OCI-LY7 (cell line): ENCODE measurements around the gene ITSN1. TPM values are rescaled to one million over a fixed set of nuclear protein-coding genes. Genes with fewer than 3 reads are reported as not detected.

Experiments
- BruUV-seq: library from RNA; stranded (reverse); fragments of 400-500 nt; replicated peaks from 2 replicates; lab custom pipeline; 2021; lab: Mats Ljungman, UMichigan
- CTCF ChIA-PET: fragments of 300-600 bp; sonication (Branson Sonifier 250); formaldehyde crosslinking; loops from one replicate; lab custom pipeline; 2022; ENCODE audit warnings: antibody characterized with exemption; ENCODE audit not compliant: unreplicated experiment; lab: Charles Lee
- POLR2A ChIA-PET: fragments of 300-600 bp; sonication (Branson Sonifier 250); formaldehyde crosslinking; loops from one replicate; lab custom pipeline; 2022; ENCODE audit warnings: antibody characterized with exemption; lab: Charles Lee
- DNase-seq: peaks from one replicate; pipeline ENCODE4 v3.0.0-alpha.2; 2015; ENCODE audit warnings: low spot score
- H2AFZ ChIP-seq: fragments of 200-600 bp; sonication (generic), shearing (Covaris generic); 2 replicates; pipeline ENCODE4 v1.6.1; 2014; ENCODE audit warnings: mild to moderate bottlenecking, antibody characterized with exemption, low read length, moderate library complexity
- H3K27ac ChIP-seq: fragments of 200-600 bp; sonication (generic); 2 replicates; pipeline ENCODE4 v1.5.1; 2014; ENCODE audit warnings: mixed run types, low read depth, mild to moderate bottlenecking, moderate library complexity, low read length, inconsistent platforms; ENCODE audit not compliant: poor library complexity, severe bottlenecking
- H3K36me3 ChIP-seq: fragments of 200-600 bp; sonication (generic); 2 replicates; pipeline ENCODE4 v1.6.1; 2014; ENCODE audit warnings: mild to moderate bottlenecking, antibody characterized with exemption, low read length, moderate library complexity, mixed read lengths; ENCODE audit not compliant: insufficient read depth
- H3K4me1 ChIP-seq: fragments of 200-600 bp; sonication (generic); 2 replicates; pipeline ENCODE4 v1.5.1; 2014; ENCODE audit warnings: mild to moderate bottlenecking, low read length; ENCODE audit not compliant: insufficient read depth, poor library complexity, severe bottlenecking
- H3K4me2 ChIP-seq: fragments of 200-600 bp; sonication (generic); 2 replicates; pipeline ENCODE4 v1.6.1; 2014; ENCODE audit warnings: mild to moderate bottlenecking, low read length
- H3K4me3 ChIP-seq: fragments of 200-600 bp; sonication (generic); 2 replicates; pipeline ENCODE4 v1.5.1; 2014; ENCODE audit warnings: mild to moderate bottlenecking, low read depth, low read length; ENCODE audit not compliant: poor library complexity, severe bottlenecking
- H3K79me2 ChIP-seq: fragments of 200-600 bp; sonication (generic); 2 replicates; pipeline ENCODE4 v1.6.1; 2016; ENCODE audit warnings: low read depth, mild to moderate bottlenecking, low read length, moderate library complexity, mixed read lengths; ENCODE audit not compliant: insufficient read depth
- H3K9me2 ChIP-seq: fragments of 200-600 bp; sonication (generic); 2 replicates; pipeline ENCODE4 v1.6.1; 2016; ENCODE audit warnings: mild to moderate bottlenecking, low read length, mixed read lengths; ENCODE audit not compliant: insufficient read depth
- H3K9me3 ChIP-seq: fragments of 200-600 bp; sonication (generic); 2 replicates; pipeline ENCODE4 v1.6.1; 2014; ENCODE audit warnings: mild to moderate bottlenecking, mixed run types, low read length, mixed read lengths
- H4K20me1 ChIP-seq: fragments of 200-600 bp; sonication (generic); 2 replicates; pipeline ENCODE4 v1.6.1; 2014; ENCODE audit warnings: mild to moderate bottlenecking, antibody characterized with exemption, low read length, moderate library complexity, mixed read lengths; ENCODE audit not compliant: insufficient read depth
- EZH2phosphoT487 ChIP-seq: fragments of 200-600 bp; sonication (generic); IDR thresholded peaks from 2 replicates; pipeline ENCODE4 v1.6.1; 2018; ENCODE audit warnings: low read depth, borderline replicate concordance, mild to moderate bottlenecking, mixed run types, antibody characterized with exemption, low read length, moderate library complexity, mixed read lengths
- intact Hi-C: fragments of 100-400 bp; cut with micrococcal nuclease; formaldehyde crosslinking; loops from one replicate; pipeline ENCODE4 v1.10.0; 2022; ENCODE audit not compliant: unreplicated experiment
- total RNA-seq, 2 experiments: library from RNA; depleted of rRNA in 1 of 2; stranded (reverse); fragments of >200 nt in 1 of 2; shearing (Covaris generic) in 1 of 2; gene quantifications; 2 replicates each; pipeline ENCODE4 v1.2.3, GENCODE V29; 2014 to 2022
- TF ChIP-seq, protein P1 (sequence below): fragments of 200-600 bp; sonication (generic); conservative IDR thresholded peaks from 2 replicates; pipeline ENCODE4 v1.5.1; 2014; ENCODE audit warnings: mild to moderate bottlenecking, antibody characterized with exemption, low read length, moderate library complexity, mixed read lengths

ITSN1 gene
- total RNA-seq, 2 experiments from 2014 or later, result 0.60 to 5.9 TPM

GRCh38 chr21:33855190-33855589, 212.9 kb downstream of the ITSN1 start:
- no peak overlapping the region for H3K4me2 ChIP-seq
- intact Hi-C loops, result no loop called here
- no peak overlapping the region for H3K27ac ChIP-seq
- no peak overlapping the region for H3K4me3 ChIP-seq
- no peaks in the 10 kb centered on the region for H3K79me2 ChIP-seq
- no peak for TF ChIP-seq EZH2phosphoT487
- TF ChIP-seq, protein P1, sequence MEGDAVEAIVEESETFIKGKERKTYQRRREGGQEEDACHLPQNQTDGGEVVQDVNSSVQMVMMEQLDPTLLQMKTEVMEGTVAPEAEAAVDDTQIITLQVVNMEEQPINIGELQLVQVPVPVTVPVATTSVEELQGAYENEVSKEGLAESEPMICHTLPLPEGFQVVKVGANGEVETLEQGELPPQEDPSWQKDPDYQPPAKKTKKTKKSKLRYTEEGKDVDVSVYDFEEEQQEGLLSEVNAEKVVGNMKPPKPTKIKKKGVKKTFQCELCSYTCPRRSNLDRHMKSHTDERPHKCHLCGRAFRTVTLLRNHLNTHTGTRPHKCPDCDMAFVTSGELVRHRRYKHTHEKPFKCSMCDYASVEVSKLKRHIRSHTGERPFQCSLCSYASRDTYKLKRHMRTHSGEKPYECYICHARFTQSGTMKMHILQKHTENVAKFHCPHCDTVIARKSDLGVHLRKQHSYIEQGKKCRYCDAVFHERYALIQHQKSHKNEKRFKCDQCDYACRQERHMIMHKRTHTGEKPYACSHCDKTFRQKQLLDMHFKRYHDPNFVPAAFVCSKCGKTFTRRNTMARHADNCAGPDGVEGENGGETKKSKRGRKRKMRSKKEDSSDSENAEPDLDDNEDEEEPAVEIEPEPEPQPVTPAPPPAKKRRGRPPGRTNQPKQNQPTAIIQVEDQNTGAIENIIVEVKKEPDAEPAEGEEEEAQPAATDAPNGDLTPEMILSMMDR, result peak; percentile 69
- H3K36me3 ChIP-seq, result no peaks in the 10 kb centered on the region
- BruUV-seq, result no TSS peak
- no peaks in the 10 kb centered on the region for H3K9me3 ChIP-seq
- DNase-seq, result peak; percentile 4
- POLR2A ChIA-PET, result no interaction called here
- H2AFZ ChIP-seq, result no peak overlapping the region
- no peaks in the 10 kb centered on the region for H4K20me1 ChIP-seq
- no peaks in the 10 kb centered on the region for H3K4me1 ChIP-seq
- no peaks in the 10 kb centered on the region for H3K9me2 ChIP-seq
- CTCF ChIA-PET, result no interaction called here

DNA sequence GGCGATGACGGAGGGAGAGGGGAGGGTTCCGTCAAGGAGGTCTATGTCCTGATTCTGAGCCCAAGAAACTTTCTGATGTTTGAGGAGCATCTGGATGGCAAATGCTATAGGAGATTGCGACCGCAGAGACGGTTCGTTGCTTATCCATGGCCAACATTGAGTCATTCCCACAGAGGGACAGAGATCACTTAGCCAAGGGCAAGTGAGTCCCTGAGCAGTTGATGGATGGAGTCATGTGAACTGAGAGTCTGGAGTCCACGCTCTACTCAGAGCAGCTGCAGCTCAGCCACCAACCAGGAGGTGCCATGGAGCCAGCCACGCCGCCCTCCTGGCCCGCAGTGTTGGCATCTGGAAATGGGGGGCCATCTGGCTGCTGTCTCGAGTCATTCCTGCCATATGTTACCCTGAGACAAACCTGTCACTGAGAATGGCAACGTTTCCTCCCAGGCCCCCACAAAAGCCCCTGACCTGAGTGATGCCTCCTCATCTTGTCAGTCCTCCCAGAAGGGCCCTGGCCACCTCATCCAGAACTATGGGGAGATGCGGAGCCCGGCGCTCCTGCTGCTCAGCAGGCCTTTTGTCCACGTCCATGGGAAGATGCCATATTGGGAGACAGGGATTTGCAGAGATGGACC, 214.7 kb downstream of the ITSN1 start:
- POLR2A ChIA-PET, result no interaction called here
- intact Hi-C loops, result no loop called here
- no peak overlapping the region for H2AFZ ChIP-seq

More for the DNA sequence above, 214.7 kb downstream of the ITSN1 start:
- Histone ChIP-seq H3K36me3 (no peaks in the 10 kb centered on the region), H3K9me2 (no peaks in the 10 kb centered on the region), H3K4me3 (no peak overlapping the region), H3K4me2 (no peak overlapping the region), H4K20me1 (no peaks in the 10 kb centered on the region), H3K4me1 (no peaks in the 10 kb centered on the region), H3K9me3 (no peaks in the 10 kb centered on the region), H3K79me2 (no peaks in the 10 kb centered on the region), H3K27ac (no peak overlapping the region)
- BruUV-seq, result no TSS peak
- DNase-seq, result no peak
- CTCF ChIA-PET, result no interaction called here
- TF ChIP-seq, protein P1, result no peak
- no peak for TF ChIP-seq EZH2phosphoT487
